Measurements from ENCODE around the gene ADRA2C. TPM values are rescaled to one million over a fixed set of nuclear protein-coding genes. Genes with fewer than 3 reads are reported as not detected.

ADRA2C gene
- polyA plus RNA-seq, 3 donors = 2.3 to 9.7 (median 8.4) TPM

- 75 to 87% (median 86%) methylated on average over 12 of the region's 12 CpGs for WGBS, 3 donors
- H3K27ac ChIP-seq (ENCODE audit: low read depth, low read length) = no peak overlapping the region
These were observed 17.1 kb upstream of the ADRA2C start for GRCh38 chr4:3749081-3749480.

- WGBS, 3 donors = 68 to 76% (median 69%) methylated on average over 11 of the region's 11 CpGs
These were observed 15.9 kb upstream of the ADRA2C start for GRCh38 chr4:3750334-3750733.

GRCh38 chr4:3752022-3752421 lies 14.2 kb upstream of the ADRA2C start:
- 46 to 78% (median 72%) methylated on average over 9 of the region's 9 CpGs for WGBS, 3 donors
- H3K27ac ChIP-seq (ENCODE audit: low read depth, low read length) = no peak overlapping the region

More at GRCh38 chr4:3750334-3750733, 15.9 kb upstream of the ADRA2C start:
- no peak overlapping the region for H3K27ac ChIP-seq (ENCODE audit: low read depth, low read length)

- H3K27ac ChIP-seq (ENCODE audit: low read depth, low read length) = no peak overlapping the region
- WGBS, 3 donors = 33 to 60% (median 55%) methylated on average over 17 to 19 of the region's 19 CpGs
These were observed 12.3 kb upstream of the ADRA2C start for GRCh38 chr4:3753726-3754412.

- 73 to 86% (median 83%) methylated on average over 12 of the region's 12 CpGs for WGBS, 3 donors
These were observed 9.7 kb upstream of the ADRA2C start for GRCh38 chr4:3756343-3757059.

GRCh38 chr4:3759236-3759635 lies 6.9 kb upstream of the ADRA2C start:
- no peak overlapping the region for H3K27ac ChIP-seq (ENCODE audit: low read depth, low read length)
- 73 to 88% (median 87%) methylated on average over 15 of the region's 15 CpGs for WGBS, 3 donors

More at GRCh38 chr4:3756343-3757059, 9.7 kb upstream of the ADRA2C start:
- no peak overlapping the region for H3K27ac ChIP-seq (ENCODE audit: low read depth, low read length)

- 75 to 87% (median 83%) methylated on average over 10 of the region's 10 CpGs for WGBS, 3 donors
- H3K27ac ChIP-seq (ENCODE audit: low read depth, low read length) = no peak overlapping the region
These were observed 5.8 kb upstream of the ADRA2C start for GRCh38 chr4:3760346-3760745.

- H3K27ac ChIP-seq (ENCODE audit: low read depth, low read length) = no peak overlapping the region
- 28 to 50% (median 44%) methylated on average over 5 of the region's 5 CpGs for WGBS, 3 donors
These were observed 5.3 kb upstream of the ADRA2C start for GRCh38 chr4:3760841-3761240.

- H3K27ac ChIP-seq (ENCODE audit: low read depth, low read length) = no peak overlapping the region
- WGBS, 3 donors = 80% methylated on average over 8 of the region's 8 CpGs
These were observed 3.9 kb upstream of the ADRA2C start for GRCh38 chr4:3762264-3762663.

GRCh38 chr4:3762753-3763549 lies 3.2 kb upstream of the ADRA2C start:
- H3K27ac ChIP-seq (ENCODE audit: low read depth, low read length) = no peak overlapping the region
- WGBS, 3 donors = 51 to 73% (median 55%) methylated on average over 24 of the region's 24 CpGs

- WGBS, 3 donors = 0 to 3% (median 2%) methylated on average over 55 to 101 of the region's 101 CpGs
- H3K27ac ChIP-seq (ENCODE audit: low read depth, low read length) = no peak overlapping the region
These were observed 732 bp upstream of the ADRA2C start for GRCh38 chr4:3765271-3766035.

GRCh38 chr4:3766785-3767569 lies 792 bp downstream of the ADRA2C start:
- no peak overlapping the region for H3K27ac ChIP-seq (ENCODE audit: low read depth, low read length)
- 11 to 12% (median 11%) methylated on average over 62 to 107 of the region's 107 CpGs for WGBS, 3 donors

GRCh38 chr4:3767570-3768288 lies 1.5 kb downstream of the ADRA2C start:
- WGBS, 3 donors = 5 to 14% (median 13%) methylated on average over 50 to 57 of the region's 58 CpGs
- H3K27ac ChIP-seq (ENCODE audit: low read depth, low read length) = no peak overlapping the region

GRCh38 chr4:3768842-3769641 lies 2.9 kb downstream of the ADRA2C start:
- WGBS, 3 donors = 44 to 60% (median 58%) methylated on average over 9 to 14 of the region's 14 CpGs
- H3K27ac ChIP-seq (ENCODE audit: low read depth, low read length) = no peak overlapping the region

- H3K27ac ChIP-seq (ENCODE audit: low read depth, low read length) = no peak overlapping the region
- 67 to 82% (median 73%) methylated on average over 9 of the region's 9 CpGs for WGBS, 3 donors
These were observed 3.5 kb downstream of the ADRA2C start for GRCh38 chr4:3769642-3770184.

Data from adipose tissue (tissue), 3 donors.